Tibial nerve (tissue), 4 donors: Measurements from ENCODE around the gene PPP1R14B.

ENCODE experiments used
- CTCF ChIP-seq, 5 experiments: fragments of 200-600 bp in 3 of 5; fragments of 450-650 bp in 2 of 5; sonication (generic) in 3 of 5; IDR thresholded peaks; one replicate each; pipeline ENCODE4 v1.5.1; 2016 to 2019; ENCODE audit warnings: antibody characterized with exemption in 5 of 5, mild to moderate bottlenecking in 3 of 5, moderate library complexity in 2 of 5
- EP300 ChIP-seq, 2 donors: sonication (generic); formaldehyde crosslinking; IDR thresholded peaks; one replicate each; pipeline ENCODE4 v1.6.1; 2017; ENCODE audit warnings: antibody characterized with exemption in 2 of 2, mild to moderate bottlenecking in 1 of 2
- POLR2A ChIP-seq, 2 donors: fragments of 450-650 bp; IDR thresholded peaks; one replicate each; pipeline ENCODE4 v1.6.1; 2017; ENCODE audit warnings: antibody characterized with exemption in 2 of 2, mild to moderate bottlenecking in 2 of 2, moderate library complexity in 2 of 2

- no peak for TF ChIP-seq CTCF (IDR thresholded peaks at IDR 0.05)
- TF ChIP-seq POLR2A (IDR thresholded peaks at IDR 0.05), result no peak
- TF ChIP-seq EP300 (IDR thresholded peaks at IDR 0.05), result no peak
These were observed 45.2 kb downstream of the PPP1R14B start for GRCh38 chr11:64201543-64201942.
